ENCODE results near the gene WDR43.

GRCh38 chr2:28949617-28950305 lies 55.3 kb downstream of the WDR43 start:
- TF ChIP-seq POLR2A (IDR thresholded peaks at IDR 0.05; ENCODE audit: low read depth): no peak
- no peak for TF ChIP-seq CTCF (IDR thresholded peaks at IDR 0.05)
- TF ChIP-seq POLR2AphosphoS5 (IDR thresholded peaks at IDR 0.05): no peak
